Kidney (tissue), 14 donors: ENCODE measurements around the gene NPTX1. TPM values are rescaled to one million over a fixed set of nuclear protein-coding genes. Genes with fewer than 3 reads are reported as not detected.
A peak's percentile ranks its signal among the peaks of the same experiment; 100 is the strongest.

Experiments
- DNase-seq, 5 donors: peaks; one replicate each; pipeline ENCODE4 v3.0.0-alpha.2; 2013 to 2020
- FAIRE-seq: peaks from 2 replicates; lab custom pipeline; 2012; peaks lifted over from hg19 to GRCh38; lab: Jason Lieb, UNC
- H3K27ac ChIP-seq, 2 donors: one replicate each; pipeline ENCODE4 v1.7.0; 2013; ENCODE audit warnings: low read depth in 2 of 2, low read length in 2 of 2, inconsistent platforms in 1 of 2
- H3K27me3 ChIP-seq: one replicate; pipeline ENCODE4 v1.7.1; 2013; ENCODE audit warnings: low read length, inconsistent platforms; ENCODE audit not compliant: control insufficient read depth, insufficient read depth
- H3K36me3 ChIP-seq, 3 donors: one replicate each; pipeline versions ENCODE4 v1.7.0 to v1.7.1; 2013; ENCODE audit warnings: low read length in 3 of 3, control low read depth in 1 of 3, inconsistent platforms in 1 of 3; ENCODE audit not compliant: insufficient read depth in 3 of 3, control insufficient read depth in 2 of 3
- H3K4me1 ChIP-seq, 3 donors: one replicate each; pipeline versions ENCODE4 v1.7.0 to v1.7.1; 2013; ENCODE audit warnings: low read length in 3 of 3, inconsistent platforms in 1 of 3, low read depth in 1 of 3; ENCODE audit not compliant: control insufficient read depth in 2 of 3, insufficient read depth in 2 of 3
- H3K4me3 ChIP-seq, 3 donors: one replicate each; pipeline versions ENCODE4 v1.7.0 to v1.8.1; 2013; ENCODE audit warnings: low read length in 3 of 3, control low read depth in 1 of 3, inconsistent platforms in 1 of 3
- H3K9ac ChIP-seq, 3 donors: one replicate each; pipeline versions ENCODE4 v1.7.0 to v1.7.1; 2013; ENCODE audit warnings: low read length in 3 of 3, control low read depth in 1 of 3, inconsistent platforms in 1 of 3
- H3K9me3 ChIP-seq, 3 donors: one replicate each; pipeline versions ENCODE4 v1.7.0 to v1.7.1; 2013; ENCODE audit warnings: low read length in 3 of 3, control low read depth in 1 of 3, inconsistent platforms in 1 of 3; ENCODE audit not compliant: control insufficient read depth in 2 of 3, insufficient read depth in 1 of 3
- CTCF ChIP-seq: IDR thresholded peaks from 3 replicates; pipeline ENCODE4 v1.5.1; 2012; ENCODE audit warnings: mild to moderate bottlenecking, moderate library complexity, borderline replicate concordance; ENCODE audit not compliant: insufficient read depth; ENCODE audit errors: extremely low read depth
- intact Hi-C: fragments of 100-400 bp; cut with DNase I; formaldehyde crosslinking; loops from one replicate; pipeline ENCODE4 v1.11.1; 2022
- polyA plus RNA-seq: library from polyadenylated mRNA; stranded (reverse); fragments of 350-450 nt; fragmentation: Illumina TruSeq; extraction: RNeasy Lipid Tissue Mini Kit (QIAGEN cat#74804); gene quantifications from one replicate; pipeline ENCODE4 v1.2.3, GENCODE V29; 2014; ENCODE audit warnings: low read depth, low replicate concordance; ENCODE audit not compliant: insufficient read depth
- total RNA-seq: library from RNA; stranded (reverse); fragmentation: NEBNext Ultra II Directional; extraction: Animal tissue kit (Norgen Biotek cat#: 25700); gene quantifications from one replicate; pipeline ENCODE4 v1.2.1, GENCODE V29; 2021
- donor health status: control.
- donor health status: control.
- donor health status: control.
- donor health status: control.
- donor health status: control.
- donor health status: DM: yes; HTN: yes; CAD: no.
- donor health status: Normal renal cell carcinoma (clear cell type).

The NPTX1 gene
- total and polyA plus RNA-seq, 2 donors from 2014 or later = 0.31 to 0.39 TPM

GRCh38 chr17:80455784-80456183 lies 20.6 kb downstream of the NPTX1 start:
- Histone ChIP-seq H3K4me1 (peaks cover 0 to 11% (median 0%) of the 10 kb centered on the region in 3 donors), H3K27me3 (no peaks in the 10 kb centered on the region), H3K9me3 (no peaks in the 10 kb centered on the region), H3K36me3 (no peaks in the 10 kb centered on the region), H3K9ac (peak overlapping the region in 1 of 3 donors; percentile 93), H3K27ac (no peak overlapping the region), H3K4me3 (peak overlapping the region in 1 of 3 donors; percentile 82)
- FAIRE-seq (no peak), DNase-seq (no peak)
- intact Hi-C loops = no loop called here
- no peak for TF ChIP-seq CTCF

GRCh38 chr17:80455336-80455710 lies 21.1 kb downstream of the NPTX1 start:
- Histone ChIP-seq H3K36me3 (no peaks in the 10 kb centered on the region), H3K9me3 (no peaks in the 10 kb centered on the region), H3K4me1 (peaks cover 0 to 11% (median 0%) of the 10 kb centered on the region in 3 donors), H3K27me3 (no peaks in the 10 kb centered on the region), H3K4me3 (peak overlapping the region; percentile 14 to 82 (median 82)), H3K9ac (peak overlapping the region; percentile 12 to 94 (median 93)), H3K27ac (peak overlapping the region; percentile 96 to 97)
- FAIRE-seq (no peak), DNase-seq (peak in 1 of 5 donors; percentile 89)
- intact Hi-C loops = no loop called here
- no peak for TF ChIP-seq CTCF

GRCh38 chr17:80454557-80455335 lies 21.7 kb downstream of the NPTX1 start:
- Histone ChIP-seq H3K27me3 (no peaks in the 10 kb centered on the region), H3K9me3 (no peaks in the 10 kb centered on the region), H3K9ac (peak overlapping the region; percentile 12 to 97 (median 93)), H3K4me3 (peak overlapping the region; percentile 64 to 82 (median 82)), H3K4me1 (peaks cover 0 to 11% (median 0%) of the 10 kb centered on the region in 3 donors), H3K27ac (peak overlapping the region; percentile 96 to 97), H3K36me3 (no peaks in the 10 kb centered on the region)
- FAIRE-seq (no peak), DNase-seq (peak; percentile 97 to 99 (median 98))
- intact Hi-C loops = no loop called here
- no peak for TF ChIP-seq CTCF
